ENCODE results near the gene ABLIM2. TPM values are rescaled to one million over a fixed set of nuclear protein-coding genes. Genes with fewer than 3 reads are reported as not detected.

ABLIM2 gene
- total RNA-seq, 2 experiments from 2014 or later = 0.32 to 0.54 TPM

DNA sequence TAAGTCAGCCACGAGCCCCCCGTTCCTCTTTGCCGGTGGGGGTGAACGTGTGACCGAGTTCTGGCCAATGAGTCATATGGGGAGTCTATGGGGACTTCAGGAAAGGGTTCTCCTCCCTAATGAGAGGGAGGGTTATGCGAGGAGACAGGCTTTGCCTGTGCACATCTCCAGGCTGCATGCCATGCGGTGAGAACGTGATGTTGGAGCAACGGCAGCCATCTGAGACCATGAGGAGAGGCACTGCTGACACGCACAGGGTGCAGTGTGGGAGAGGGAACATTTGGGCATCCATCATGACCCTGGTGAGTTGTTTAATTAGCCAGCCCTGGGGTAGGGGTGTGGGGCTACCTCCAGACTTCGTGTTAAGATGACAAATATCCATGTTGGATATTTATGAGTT is 55.8 kb downstream of the ABLIM2 start:
- Mint-ChIP-seq H3K27me3 (no peaks in the 10 kb centered on the region), H3K4me1 (ENCODE audit: low read depth) (no peaks in the 10 kb centered on the region), H3K27ac (no peak overlapping the region), H3K4me3 (no peak overlapping the region), H3K9me3 (no peaks in the 10 kb centered on the region), H3K36me3 (ENCODE audit: low read depth) (no peaks in the 10 kb centered on the region)
- no peak for TF ChIP-seq CTCF (IDR thresholded peaks at IDR 0.05)
- intact Hi-C loops (cut with micrococcal nuclease) = no loop called here
- DNase-seq (no peak), ATAC-seq (no peak)
- POLR2A ChIA-PET = no interaction called here
- CTCF ChIA-PET = no interaction called here

DNA sequence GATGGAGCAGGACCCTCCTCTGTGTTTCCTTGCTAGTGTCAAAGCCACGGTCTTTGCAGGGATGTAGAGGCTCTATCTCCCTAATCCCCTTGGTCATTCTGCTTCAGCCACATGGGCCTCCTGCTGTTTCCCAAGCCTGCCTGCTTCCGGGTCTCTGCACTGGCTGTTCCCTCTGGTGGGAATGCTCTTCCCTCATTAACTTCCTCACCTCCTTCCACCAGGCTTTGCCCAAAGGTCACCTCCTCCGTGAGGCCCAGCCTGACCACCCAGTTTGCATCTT is 56.6 kb downstream of the ABLIM2 start:
- ChIA-PET CTCF (no interaction called here), POLR2A (no interaction called here)
- H3K4me3 Mint-ChIP-seq = no peak overlapping the region
- H3K27me3 Mint-ChIP-seq = no peaks in the 10 kb centered on the region
- intact Hi-C loops (cut with micrococcal nuclease) = no loop called here
- DNase-seq (no peak), ATAC-seq (no peak)
- no peaks in the 10 kb centered on the region for H3K9me3 Mint-ChIP-seq
- no peak for TF ChIP-seq CTCF (IDR thresholded peaks at IDR 0.05)
- H3K27ac Mint-ChIP-seq = no peak overlapping the region
- no peaks in the 10 kb centered on the region for H3K36me3 Mint-ChIP-seq (ENCODE audit: low read depth)
- no peaks in the 10 kb centered on the region for H3K4me1 Mint-ChIP-seq (ENCODE audit: low read depth)

GRCh38 chr4:8101213-8102075 is 57.2 kb downstream of the ABLIM2 start:
- Mint-ChIP-seq H3K36me3 (ENCODE audit: low read depth) (no peaks in the 10 kb centered on the region), H3K4me3 (no peak overlapping the region), H3K27me3 (no peaks in the 10 kb centered on the region), H3K9me3 (no peaks in the 10 kb centered on the region), H3K4me1 (ENCODE audit: low read depth) (no peaks in the 10 kb centered on the region), H3K27ac (no peak overlapping the region)
- TF ChIP-seq CTCF (IDR thresholded peaks at IDR 0.05) = no peak
- intact Hi-C loops (cut with micrococcal nuclease) = no loop called here
- ATAC-seq (no peak), DNase-seq (no peak)
- ChIA-PET CTCF (no interaction called here), POLR2A (interaction anchor here (1.1 kb wide), 1 partner anchor 9 kb away, joined by 3 read pairs; no protein-coding TSS in a partner anchor)

DNA sequence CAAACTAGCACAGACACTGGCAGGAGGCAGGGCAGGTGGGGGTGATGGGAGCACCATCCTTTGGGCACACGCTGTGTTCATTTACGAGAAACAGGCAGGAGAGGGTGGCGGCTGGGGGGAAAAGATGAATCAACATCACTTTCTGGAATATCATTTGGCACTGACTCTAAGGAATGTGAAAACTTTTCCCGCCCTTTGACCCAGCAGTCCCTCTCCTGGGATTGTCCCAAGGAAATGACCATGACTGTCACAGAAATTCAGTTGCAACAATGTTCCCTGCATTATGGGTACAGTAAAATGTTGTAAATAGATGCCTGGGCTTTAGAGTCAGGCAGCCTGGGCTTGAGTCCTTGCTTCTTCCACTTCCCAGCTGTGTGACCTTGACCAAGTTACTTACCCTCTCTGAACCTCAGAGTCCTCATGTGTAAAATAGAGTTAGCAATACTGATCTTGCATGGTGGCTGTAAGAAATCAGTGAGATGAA is 58.6 kb downstream of the ABLIM2 start:
- ChIA-PET POLR2A (no interaction called here), CTCF (no interaction called here)
- no peaks in the 10 kb centered on the region for H3K4me1 Mint-ChIP-seq (ENCODE audit: low read depth)
- H3K27me3 Mint-ChIP-seq = no peaks in the 10 kb centered on the region
- no peak overlapping the region for H3K4me3 Mint-ChIP-seq
- no peak for ATAC-seq
- no peak for TF ChIP-seq CTCF (IDR thresholded peaks at IDR 0.05)
- DNase-seq = no peak
- no peak overlapping the region for H3K27ac Mint-ChIP-seq
- H3K36me3 Mint-ChIP-seq (ENCODE audit: low read depth) = peaks cover 3% of the 10 kb centered on the region
- intact Hi-C loops (cut with micrococcal nuclease) = no loop called here
- H3K9me3 Mint-ChIP-seq = peaks cover 3% of the 10 kb centered on the region

GRCh38 chr4:8098506-8098905 is 60.1 kb downstream of the ABLIM2 start:
- Mint-ChIP-seq H3K4me1 (ENCODE audit: low read depth) (no peaks in the 10 kb centered on the region), H3K27ac (no peak overlapping the region), H3K9me3 (peaks cover 12% of the 10 kb centered on the region), H3K36me3 (ENCODE audit: low read depth) (peaks cover 7% of the 10 kb centered on the region), H3K4me3 (no peak overlapping the region), H3K27me3 (no peaks in the 10 kb centered on the region)
- CTCF ChIA-PET = no interaction called here
- no peak for DNase-seq
- no peak for TF ChIP-seq CTCF (IDR thresholded peaks at IDR 0.05)
- POLR2A ChIA-PET = interaction anchor here (1.1 kb wide), 1 partner anchor 19 kb away, joined by 3 read pairs; no protein-coding TSS in a partner anchor
- intact Hi-C loops (cut with micrococcal nuclease) = no loop called here
- ATAC-seq = no peak

All from activated CD8-positive, alpha-beta T cell treated with anti-CD3 and anti-CD28 coated beads for 36 hours (primary cell).